ENCODE results near the gene ELL2. TPM values are rescaled to one million over a fixed set of nuclear protein-coding genes. Genes with fewer than 3 reads are reported as not detected.

Gene ELL2
- total and polyA plus RNA-seq, 2 of the 13 experiments (the other 11 are each of a cell fraction or from before 2014, with no cell fraction given) = 78.9 to 97.1 TPM

- TF ChIP-seq ZNF12 (CRISPR knock-in tag; IDR thresholded peaks at IDR 0.05) (no peak), KAT7 (CRISPR knock-in tag; IDR thresholded peaks at IDR 0.05; ENCODE audit: borderline replicate concordance) (no peak), GABPB1 (CRISPR knock-in tag; IDR thresholded peaks at IDR 0.05) (no peak), SMYD3 (CRISPR knock-in tag; IDR thresholded peaks at IDR 0.05) (no peak), ZNF670 (CRISPR knock-in tag; IDR thresholded peaks at IDR 0.05; ENCODE audit: borderline replicate concordance) (0 out of 2 replicates have a peak, but pooled peaks have one; percentile 61), ZNF382 (CRISPR knock-in tag; IDR thresholded peaks at IDR 0.05; ENCODE audit: borderline replicate concordance) (no peak), WIZ (CRISPR knock-in tag; IDR thresholded peaks at IDR 0.05) (no peak), ZBTB8A (CRISPR knock-in tag; IDR thresholded peaks at IDR 0.05; ENCODE audit: borderline replicate concordance, low read depth) (no peak), MBD4 (IDR thresholded peaks at IDR 0.05; ENCODE audit: borderline replicate concordance, low read length) (peak; percentile 76; the same call in 1 of the 2 replicates), RERE (CRISPR knock-in tag; IDR thresholded peaks at IDR 0.05; ENCODE audit: low read depth) (peak; percentile 96), HMG20B (CRISPR knock-in tag; conservative IDR thresholded peaks at IDR 0.05) (0 out of 2 replicates have a peak, but pooled peaks have one; percentile 56), ZNF792 (CRISPR knock-in tag; IDR thresholded peaks at IDR 0.05) (no peak)
- TF ChIP-seq, protein P1, sequence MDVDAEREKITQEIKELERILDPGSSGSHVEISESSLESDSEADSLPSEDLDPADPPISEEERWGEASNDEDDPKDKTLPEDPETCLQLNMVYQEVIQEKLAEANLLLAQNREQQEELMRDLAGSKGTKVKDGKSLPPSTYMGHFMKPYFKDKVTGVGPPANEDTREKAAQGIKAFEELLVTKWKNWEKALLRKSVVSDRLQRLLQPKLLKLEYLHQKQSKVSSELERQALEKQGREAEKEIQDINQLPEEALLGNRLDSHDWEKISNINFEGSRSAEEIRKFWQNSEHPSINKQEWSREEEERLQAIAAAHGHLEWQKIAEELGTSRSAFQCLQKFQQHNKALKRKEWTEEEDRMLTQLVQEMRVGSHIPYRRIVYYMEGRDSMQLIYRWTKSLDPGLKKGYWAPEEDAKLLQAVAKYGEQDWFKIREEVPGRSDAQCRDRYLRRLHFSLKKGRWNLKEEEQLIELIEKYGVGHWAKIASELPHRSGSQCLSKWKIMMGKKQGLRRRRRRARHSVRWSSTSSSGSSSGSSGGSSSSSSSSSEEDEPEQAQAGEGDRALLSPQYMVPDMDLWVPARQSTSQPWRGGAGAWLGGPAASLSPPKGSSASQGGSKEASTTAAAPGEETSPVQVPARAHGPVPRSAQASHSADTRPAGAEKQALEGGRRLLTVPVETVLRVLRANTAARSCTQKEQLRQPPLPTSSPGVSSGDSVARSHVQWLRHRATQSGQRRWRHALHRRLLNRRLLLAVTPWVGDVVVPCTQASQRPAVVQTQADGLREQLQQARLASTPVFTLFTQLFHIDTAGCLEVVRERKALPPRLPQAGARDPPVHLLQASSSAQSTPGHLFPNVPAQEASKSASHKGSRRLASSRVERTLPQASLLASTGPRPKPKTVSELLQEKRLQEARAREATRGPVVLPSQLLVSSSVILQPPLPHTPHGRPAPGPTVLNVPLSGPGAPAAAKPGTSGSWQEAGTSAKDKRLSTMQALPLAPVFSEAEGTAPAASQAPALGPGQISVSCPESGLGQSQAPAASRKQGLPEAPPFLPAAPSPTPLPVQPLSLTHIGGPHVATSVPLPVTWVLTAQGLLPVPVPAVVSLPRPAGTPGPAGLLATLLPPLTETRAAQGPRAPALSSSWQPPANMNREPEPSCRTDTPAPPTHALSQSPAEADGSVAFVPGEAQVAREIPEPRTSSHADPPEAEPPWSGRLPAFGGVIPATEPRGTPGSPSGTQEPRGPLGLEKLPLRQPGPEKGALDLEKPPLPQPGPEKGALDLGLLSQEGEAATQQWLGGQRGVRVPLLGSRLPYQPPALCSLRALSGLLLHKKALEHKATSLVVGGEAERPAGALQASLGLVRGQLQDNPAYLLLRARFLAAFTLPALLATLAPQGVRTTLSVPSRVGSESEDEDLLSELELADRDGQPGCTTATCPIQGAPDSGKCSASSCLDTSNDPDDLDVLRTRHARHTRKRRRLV (CRISPR knock-in tag; IDR thresholded peaks at IDR 0.05) = no peak
- TF ChIP-seq, protein P2, sequence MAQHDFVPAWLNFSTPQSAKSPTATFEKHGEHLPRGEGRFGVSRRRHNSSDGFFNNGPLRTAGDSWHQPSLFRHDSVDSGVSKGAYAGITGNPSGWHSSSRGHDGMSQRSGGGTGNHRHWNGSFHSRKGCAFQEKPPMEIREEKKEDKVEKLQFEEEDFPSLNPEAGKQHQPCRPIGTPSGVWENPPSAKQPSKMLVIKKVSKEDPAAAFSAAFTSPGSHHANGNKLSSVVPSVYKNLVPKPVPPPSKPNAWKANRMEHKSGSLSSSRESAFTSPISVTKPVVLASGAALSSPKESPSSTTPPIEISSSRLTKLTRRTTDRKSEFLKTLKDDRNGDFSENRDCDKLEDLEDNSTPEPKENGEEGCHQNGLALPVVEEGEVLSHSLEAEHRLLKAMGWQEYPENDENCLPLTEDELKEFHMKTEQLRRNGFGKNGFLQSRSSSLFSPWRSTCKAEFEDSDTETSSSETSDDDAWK (CRISPR knock-in tag; IDR thresholded peaks at IDR 0.05) = no peak
- TF ChIP-seq, protein P3, sequence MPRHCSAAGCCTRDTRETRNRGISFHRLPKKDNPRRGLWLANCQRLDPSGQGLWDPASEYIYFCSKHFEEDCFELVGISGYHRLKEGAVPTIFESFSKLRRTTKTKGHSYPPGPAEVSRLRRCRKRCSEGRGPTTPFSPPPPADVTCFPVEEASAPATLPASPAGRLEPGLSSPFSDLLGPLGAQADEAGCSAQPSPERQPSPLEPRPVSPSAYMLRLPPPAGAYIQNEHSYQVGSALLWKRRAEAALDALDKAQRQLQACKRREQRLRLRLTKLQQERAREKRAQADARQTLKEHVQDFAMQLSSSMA (CRISPR knock-in tag; IDR thresholded peaks at IDR 0.05) = no peak
- TF ChIP-seq, protein P4, sequence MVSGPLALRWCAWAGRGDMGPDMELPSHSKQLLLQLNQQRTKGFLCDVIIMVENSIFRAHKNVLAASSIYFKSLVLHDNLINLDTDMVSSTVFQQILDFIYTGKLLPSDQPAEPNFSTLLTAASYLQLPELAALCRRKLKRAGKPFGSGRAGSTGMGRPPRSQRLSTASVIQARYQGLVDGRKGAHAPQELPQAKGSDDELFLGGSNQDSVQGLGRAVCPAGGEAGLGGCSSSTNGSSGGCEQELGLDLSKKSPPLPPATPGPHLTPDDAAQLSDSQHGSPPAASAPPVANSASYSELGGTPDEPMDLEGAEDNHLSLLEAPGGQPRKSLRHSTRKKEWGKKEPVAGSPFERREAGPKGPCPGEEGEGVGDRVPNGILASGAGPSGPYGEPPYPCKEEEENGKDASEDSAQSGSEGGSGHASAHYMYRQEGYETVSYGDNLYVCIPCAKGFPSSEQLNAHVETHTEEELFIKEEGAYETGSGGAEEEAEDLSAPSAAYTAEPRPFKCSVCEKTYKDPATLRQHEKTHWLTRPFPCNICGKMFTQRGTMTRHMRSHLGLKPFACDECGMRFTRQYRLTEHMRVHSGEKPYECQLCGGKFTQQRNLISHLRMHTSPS (CRISPR knock-in tag; IDR thresholded peaks at IDR 0.05; ENCODE audit: low read depth) = no peak
Measured at GRCh38 chr5:95966005-95966404, 4.4 kb upstream of the ELL2 start (continued).

All from HepG2 (cell line).